Upper lobe of left lung (tissue), 4 donors: ENCODE measurements around the gene VEPH1.

ENCODE experiments used
- POLR2A ChIP-seq, 4 donors: fragments of 450-650 bp; IDR thresholded peaks; one replicate each; pipeline ENCODE4 v1.5.1; 2016 to 2017; ENCODE audit warnings: antibody characterized with exemption in 4 of 4, mild to moderate bottlenecking in 2 of 4
- TF ChIP-seq, protein P1 (sequence below), 6 experiments: fragments of 450-650 bp in 4 of 6; fragments of 200-600 bp in 2 of 6; sonication (generic) in 2 of 6; IDR thresholded peaks; one replicate each; pipeline ENCODE4 v1.5.1; 2016 to 2019; ENCODE audit warnings: antibody characterized with exemption in 6 of 6

GRCh38 chr3:157404381-157404780 is 98.8 kb downstream of the VEPH1 start:
- TF ChIP-seq, protein P1, sequence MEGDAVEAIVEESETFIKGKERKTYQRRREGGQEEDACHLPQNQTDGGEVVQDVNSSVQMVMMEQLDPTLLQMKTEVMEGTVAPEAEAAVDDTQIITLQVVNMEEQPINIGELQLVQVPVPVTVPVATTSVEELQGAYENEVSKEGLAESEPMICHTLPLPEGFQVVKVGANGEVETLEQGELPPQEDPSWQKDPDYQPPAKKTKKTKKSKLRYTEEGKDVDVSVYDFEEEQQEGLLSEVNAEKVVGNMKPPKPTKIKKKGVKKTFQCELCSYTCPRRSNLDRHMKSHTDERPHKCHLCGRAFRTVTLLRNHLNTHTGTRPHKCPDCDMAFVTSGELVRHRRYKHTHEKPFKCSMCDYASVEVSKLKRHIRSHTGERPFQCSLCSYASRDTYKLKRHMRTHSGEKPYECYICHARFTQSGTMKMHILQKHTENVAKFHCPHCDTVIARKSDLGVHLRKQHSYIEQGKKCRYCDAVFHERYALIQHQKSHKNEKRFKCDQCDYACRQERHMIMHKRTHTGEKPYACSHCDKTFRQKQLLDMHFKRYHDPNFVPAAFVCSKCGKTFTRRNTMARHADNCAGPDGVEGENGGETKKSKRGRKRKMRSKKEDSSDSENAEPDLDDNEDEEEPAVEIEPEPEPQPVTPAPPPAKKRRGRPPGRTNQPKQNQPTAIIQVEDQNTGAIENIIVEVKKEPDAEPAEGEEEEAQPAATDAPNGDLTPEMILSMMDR (IDR thresholded peaks at IDR 0.05) = no peak
- no peak for TF ChIP-seq POLR2A (IDR thresholded peaks at IDR 0.05)
